GM18526 (cell line): ENCODE data around the gene SLIT1.

Experiments
- POLR2A ChIP-seq: IDR thresholded peaks from 3 replicates; pipeline ENCODE4 v1.6.1; 2011; ENCODE audit not compliant: insufficient read length; ENCODE audit errors: extremely low read depth

The SLIT1 gene

GRCh38 chr10:97139651-97140048, 46.1 kb downstream of the SLIT1 start:
- TF ChIP-seq POLR2A = no peak

- no peak for TF ChIP-seq POLR2A
Measured at GRCh38 chr10:97138846-97139245, 46.9 kb downstream of the SLIT1 start.

GRCh38 chr10:97138174-97138573, 47.6 kb downstream of the SLIT1 start:
- no peak for TF ChIP-seq POLR2A

- no peak for TF ChIP-seq POLR2A
Measured at GRCh38 chr10:97136756-97137155, 49.0 kb downstream of the SLIT1 start.

GRCh38 chr10:97135464-97135863, 50.3 kb downstream of the SLIT1 start:
- TF ChIP-seq POLR2A = no peak

GRCh38 chr10:97134983-97135382, 50.8 kb downstream of the SLIT1 start:
- TF ChIP-seq POLR2A = no peak

- no peak for TF ChIP-seq POLR2A
Measured at GRCh38 chr10:97134110-97134509, 51.6 kb downstream of the SLIT1 start.

GRCh38 chr10:97132273-97132672, 53.5 kb downstream of the SLIT1 start:
- no peak for TF ChIP-seq POLR2A

- no peak for TF ChIP-seq POLR2A
Measured at GRCh38 chr10:97131666-97132065, 54.1 kb downstream of the SLIT1 start.

- TF ChIP-seq POLR2A = no peak
Measured at GRCh38 chr10:97131181-97131628, 54.6 kb downstream of the SLIT1 start.

GRCh38 chr10:97129666-97130065, 56.1 kb downstream of the SLIT1 start:
- TF ChIP-seq POLR2A = no peak

GRCh38 chr10:97128516-97129154, 57.1 kb downstream of the SLIT1 start:
- TF ChIP-seq POLR2A = no peak

GRCh38 chr10:97128039-97128492, 57.7 kb downstream of the SLIT1 start:
- no peak for TF ChIP-seq POLR2A

GRCh38 chr10:97127509-97127908, 58.2 kb downstream of the SLIT1 start:
- no peak for TF ChIP-seq POLR2A

GRCh38 chr10:97124211-97124610, 61.5 kb downstream of the SLIT1 start:
- TF ChIP-seq POLR2A = no peak

- TF ChIP-seq POLR2A = no peak
Measured at GRCh38 chr10:97123765-97124164, 62.0 kb downstream of the SLIT1 start.

- TF ChIP-seq POLR2A = no peak
Measured at GRCh38 chr10:97121041-97121440, 64.7 kb downstream of the SLIT1 start.
